ENCODE results near the gene FANCD2OS. TPM values are rescaled to one million over a fixed set of nuclear protein-coding genes. Genes with fewer than 3 reads are reported as not detected.

FANCD2OS gene
- total RNA-seq, 1 experiment from 2014 or later = not detected

DNA sequence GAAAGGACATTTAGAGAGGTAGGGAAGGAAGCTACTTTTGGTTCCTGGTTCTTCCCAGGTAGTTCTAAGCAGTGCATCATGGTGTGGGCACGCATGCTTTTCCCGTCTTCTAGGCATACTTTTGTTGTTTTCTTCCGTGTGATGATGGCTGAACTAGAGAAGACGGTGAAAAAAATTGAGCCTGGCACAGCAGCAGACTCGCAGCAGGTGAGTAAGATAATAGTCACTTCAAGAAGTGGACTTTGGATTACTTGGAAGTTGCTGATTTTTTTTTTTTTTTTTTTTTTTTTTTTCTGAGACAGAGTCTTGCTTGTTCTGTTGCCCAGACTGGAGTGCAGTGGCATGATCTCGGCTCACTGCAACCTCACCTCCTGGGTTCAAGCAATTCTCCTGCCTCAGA lies 17.9 kb downstream of the FANCD2OS start:
- Histone ChIP-seq H3K23me2 (ENCODE audit: insufficient read length, low read depth, low read length, poor library complexity, severe bottlenecking) (no peaks in the 10 kb centered on the region), H2BK15ac (ENCODE audit: low read depth, low read length) (no peak overlapping the region), H3K9me3 (ENCODE audit: control insufficient read depth, low read depth, low read length) (no peaks in the 10 kb centered on the region), H3K27me3 (ENCODE audit: insufficient read depth, low read length) (no peaks in the 10 kb centered on the region), H3K79me2 (ENCODE audit: insufficient read depth, low read length) (no peaks in the 10 kb centered on the region), H4K5ac (ENCODE audit: insufficient read length, low read depth, low read length) (no peak overlapping the region), H3K27ac (ENCODE audit: insufficient read length, low read depth, low read length) (no peak overlapping the region), H3K4me2 (ENCODE audit: insufficient read depth, insufficient read length, low read length) (no peak overlapping the region), H3K23ac (ENCODE audit: insufficient read length, low read depth, low read length) (no peak overlapping the region), H4K20me1 (ENCODE audit: control insufficient read depth, insufficient read depth, insufficient read length) (no peaks in the 10 kb centered on the region), H2AK5ac (ENCODE audit: insufficient read length, low read length) (no peak overlapping the region), H3K14ac (ENCODE audit: insufficient read depth, low read length) (no peak overlapping the region), H4K8ac (replicated peaks; ENCODE audit: insufficient read length, low read depth, low read length) (no peak overlapping the region), H3K4ac (ENCODE audit: low read depth, low read length) (no peak overlapping the region), H2BK120ac (ENCODE audit: low read depth, low read length, poor library complexity, severe bottlenecking) (no peak overlapping the region), H2BK20ac (ENCODE audit: low read depth, low read length, poor library complexity, severe bottlenecking) (no peak overlapping the region), H3K9ac (ENCODE audit: extremely low read depth, insufficient read length, low read length) (no peak overlapping the region), H3K18ac (ENCODE audit: insufficient read length, low read depth, low read length) (no peak overlapping the region), H2BK5ac (ENCODE audit: insufficient read length, low read length) (no peak overlapping the region), H4K91ac (ENCODE audit: insufficient read length, low read depth, low read length) (no peak overlapping the region), H3T11ph (ENCODE audit: low read length) (no peak overlapping the region), H2AFZ (ENCODE audit: low read length) (no peak overlapping the region), H3K4me1 (ENCODE audit: insufficient read depth, low read length) (no peaks in the 10 kb centered on the region), H3K79me1 (ENCODE audit: insufficient read depth, low read depth, low read length, poor library complexity, severe bottlenecking) (no peaks in the 10 kb centered on the region), H3K56ac (ENCODE audit: insufficient read length, low read depth, low read length) (no peak overlapping the region), H2BK12ac (ENCODE audit: insufficient read length, low read depth, low read length) (no peak overlapping the region)
- Mint-ChIP-seq H3K9me3 (no peaks in the 10 kb centered on the region), H3K4me3 (no peak overlapping the region), H3K27ac (no peak overlapping the region), H3K27me3 (ENCODE audit: low read depth) (no peaks in the 10 kb centered on the region), H3K36me3 (ENCODE audit: insufficient read depth in 1 of 3, low read depth in 3 of 3) (peaks cover 22 to 78% (median 70%) of the 10 kb centered on the region in 3 experiments; a peak in 6 of 7 replicates), H3K4me1 (no peaks in the 10 kb centered on the region)
- WGBS (ENCODE audit: extremely low coverage, insufficient read length, low lambda C conversion rate) = no CpG with 5 or more reads among the region's 6 CpGs
- no peak for TF ChIP-seq CTCF (conservative IDR thresholded peaks at IDR 0.05)
- DNase-seq = no peak

Measured in H9 (cell line).